Right lobe of liver (tissue), 6 donors: ENCODE measurements around the gene TGM2. TPM values are rescaled to one million over a fixed set of nuclear protein-coding genes. Genes with fewer than 3 reads are reported as not detected.
A peak's percentile ranks its signal among the peaks of the same experiment; 100 is the strongest.

Experiments used
- ATAC-seq, 4 donors: fragments of 200-7000 bp; cut with Tn5 transposase; one replicate each; pipeline ENCODE4 v1.9.1; 2020; ENCODE audit warnings: mild to moderate bottlenecking in 4 of 4, moderate library complexity in 4 of 4
- DNase-seq, 3 donors: peaks; one replicate each; pipeline ENCODE4 v3.0.0-alpha.2; 2020
- H3K27ac ChIP-seq, 3 donors: fragments of 200-600 bp; one replicate each; pipeline ENCODE4 v1.8.0; 2022
- H3K27me3 ChIP-seq, 2 donors: fragments of 200-600 bp; one replicate each; pipeline ENCODE4 v1.8.0; 2022
- H3K36me3 ChIP-seq, 4 donors: fragments of 200-600 bp; sonication (generic) in 1 of 4; one replicate each; pipeline versions ENCODE4 v1.5.1 to v1.8.0; 2017 to 2022; ENCODE audit warnings: control low read depth in 1 of 4
- H3K4me1 ChIP-seq, 4 donors: fragments of 200-600 bp; sonication (generic) in 1 of 4; one replicate each; pipeline versions ENCODE4 v1.5.1 to v1.8.0; 2017 to 2022; ENCODE audit warnings: control low read depth in 1 of 4
- H3K4me3 ChIP-seq, 3 donors: fragments of 200-600 bp; one replicate each; pipeline ENCODE4 v1.8.0; 2022
- H3K9me3 ChIP-seq, 4 donors: fragments of 200-600 bp; sonication (generic) in 1 of 4; one replicate each; pipeline versions ENCODE4 v1.5.1 to v1.8.0; 2017 to 2022; ENCODE audit warnings: control low read depth in 1 of 4
- POLR2A ChIP-seq: fragments of 450-650 bp; IDR thresholded peaks from one replicate; pipeline ENCODE4 v1.6.1; 2017; ENCODE audit warnings: antibody characterized with exemption, mild to moderate bottlenecking
- WGBS: methylation state at CpG from one replicate; pipeline ENCODE4 v1.1.6; 2018; ENCODE audit warnings: low coverage, low lambda C conversion rate; ENCODE audit not compliant: insufficient coverage; ENCODE audit errors: missing lambda C conversion rate; 5-methylcytosine and 5-hydroxymethylcytosine counted together
- intact Hi-C, 2 donors: fragments of 100-400 bp; cut with DNase I; formaldehyde crosslinking; loops; one replicate each; pipeline versions ENCODE4 v1.11.2 to v1.14.1; 2022
- total RNA-seq, 6 experiments: library from RNA; depleted of rRNA in 2 of 6; stranded (reverse); fragments of >200 nt in 2 of 6; fragmentation: NEBNext Ultra II Directional in 3 of 6; extraction: Animal tissue kit (Norgen Biotek cat#: 25700) in 3 of 6; gene quantifications; one replicate each; pipeline versions ENCODE4 v1.1.0 to v1.2.4, GENCODE V29; 2016 to 2023
- TF ChIP-seq, protein P1 (sequence below), 4 donors: fragments of 200-600 bp in 3 of 4; fragments of 450-650 bp in 1 of 4; IDR thresholded peaks; one replicate each; pipeline versions ENCODE4 v1.5.1 to v1.8.0; 2016 to 2022; ENCODE audit warnings: antibody characterized with exemption in 4 of 4, mild to moderate bottlenecking in 2 of 4
- donor health status: DM: no; HTN: yes; CAD: no.
- donor health status: DM: no; HTN: no; CAD: no.
- donor health status: DM: no; HTN: no; CAD: no.
- donor health status: DM: no; HTN: yes; CAD: no.
- donor health status: DM: no; HTN: yes; CAD: no.

TGM2 gene
- total RNA-seq, 6 experiments from 2014 or later, result 135 to 940 (median 474) TPM

DNA sequence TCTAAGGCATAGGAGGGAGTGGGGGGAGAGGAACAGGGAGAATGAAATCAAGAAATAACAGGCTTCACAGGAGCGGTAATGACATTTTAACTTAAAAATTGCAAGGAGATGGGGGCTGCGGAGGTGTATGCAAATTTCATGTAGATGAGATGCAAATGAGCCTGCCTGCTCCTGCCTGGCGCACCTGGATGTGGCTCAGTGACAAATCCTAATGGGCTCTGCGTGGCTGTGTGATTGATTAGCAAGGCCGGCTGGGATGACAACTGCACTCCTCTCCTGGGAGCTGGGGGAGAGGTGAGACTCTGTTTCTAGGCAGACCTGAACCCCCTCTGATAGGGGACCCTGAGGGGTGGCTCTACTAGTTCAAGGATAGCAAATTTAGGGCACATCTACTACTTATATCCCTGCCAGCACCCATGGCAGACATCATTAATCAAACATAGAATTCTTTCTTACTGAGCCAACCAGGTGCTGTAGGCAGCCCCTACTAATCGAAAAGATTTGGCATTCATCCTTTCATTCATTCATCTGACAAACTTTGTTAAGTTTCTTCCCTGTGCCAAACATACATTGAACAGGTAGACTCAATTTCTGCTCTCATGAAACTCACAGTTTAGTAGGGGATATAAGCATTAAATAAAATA lies 38.4 kb upstream of the TGM2 start:
- 89% methylated on average over 3 of the region's 6 CpGs for WGBS
- intact Hi-C loops, result no loop called here
- no peak overlapping the region for H3K27ac ChIP-seq
- DNase-seq (peak in 1 of 3 donors; percentile 32), ATAC-seq (no peak)
- TF ChIP-seq, protein P1, sequence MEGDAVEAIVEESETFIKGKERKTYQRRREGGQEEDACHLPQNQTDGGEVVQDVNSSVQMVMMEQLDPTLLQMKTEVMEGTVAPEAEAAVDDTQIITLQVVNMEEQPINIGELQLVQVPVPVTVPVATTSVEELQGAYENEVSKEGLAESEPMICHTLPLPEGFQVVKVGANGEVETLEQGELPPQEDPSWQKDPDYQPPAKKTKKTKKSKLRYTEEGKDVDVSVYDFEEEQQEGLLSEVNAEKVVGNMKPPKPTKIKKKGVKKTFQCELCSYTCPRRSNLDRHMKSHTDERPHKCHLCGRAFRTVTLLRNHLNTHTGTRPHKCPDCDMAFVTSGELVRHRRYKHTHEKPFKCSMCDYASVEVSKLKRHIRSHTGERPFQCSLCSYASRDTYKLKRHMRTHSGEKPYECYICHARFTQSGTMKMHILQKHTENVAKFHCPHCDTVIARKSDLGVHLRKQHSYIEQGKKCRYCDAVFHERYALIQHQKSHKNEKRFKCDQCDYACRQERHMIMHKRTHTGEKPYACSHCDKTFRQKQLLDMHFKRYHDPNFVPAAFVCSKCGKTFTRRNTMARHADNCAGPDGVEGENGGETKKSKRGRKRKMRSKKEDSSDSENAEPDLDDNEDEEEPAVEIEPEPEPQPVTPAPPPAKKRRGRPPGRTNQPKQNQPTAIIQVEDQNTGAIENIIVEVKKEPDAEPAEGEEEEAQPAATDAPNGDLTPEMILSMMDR (IDR thresholded peaks at IDR 0.05), result no peak
- TF ChIP-seq POLR2A, result no peak
- H3K36me3 ChIP-seq, result no peaks in the 10 kb centered on the region
- H3K9me3 ChIP-seq, result no peaks in the 10 kb centered on the region
- no peak overlapping the region for H3K4me3 ChIP-seq
- no peaks in the 10 kb centered on the region for H3K4me1 ChIP-seq
- H3K27me3 ChIP-seq, result no peaks in the 10 kb centered on the region

GRCh38 chr20:38202982-38203293 lies 37.9 kb upstream of the TGM2 start:
- WGBS, result 79% methylated on average over 5 of the region's 8 CpGs
- no peaks in the 10 kb centered on the region for H3K9me3 ChIP-seq
- H3K4me1 ChIP-seq, result no peaks in the 10 kb centered on the region
- no peaks in the 10 kb centered on the region for H3K27me3 ChIP-seq
- no peak for TF ChIP-seq POLR2A
- TF ChIP-seq, protein P1 (IDR thresholded peaks at IDR 0.05), result no peak
- no peaks in the 10 kb centered on the region for H3K36me3 ChIP-seq
- intact Hi-C loops, result no loop called here
- H3K4me3 ChIP-seq, result no peak overlapping the region
- DNase-seq, result peak in 1 of 3 donors; percentile 21
- no peak for ATAC-seq
- no peak overlapping the region for H3K27ac ChIP-seq

DNA sequence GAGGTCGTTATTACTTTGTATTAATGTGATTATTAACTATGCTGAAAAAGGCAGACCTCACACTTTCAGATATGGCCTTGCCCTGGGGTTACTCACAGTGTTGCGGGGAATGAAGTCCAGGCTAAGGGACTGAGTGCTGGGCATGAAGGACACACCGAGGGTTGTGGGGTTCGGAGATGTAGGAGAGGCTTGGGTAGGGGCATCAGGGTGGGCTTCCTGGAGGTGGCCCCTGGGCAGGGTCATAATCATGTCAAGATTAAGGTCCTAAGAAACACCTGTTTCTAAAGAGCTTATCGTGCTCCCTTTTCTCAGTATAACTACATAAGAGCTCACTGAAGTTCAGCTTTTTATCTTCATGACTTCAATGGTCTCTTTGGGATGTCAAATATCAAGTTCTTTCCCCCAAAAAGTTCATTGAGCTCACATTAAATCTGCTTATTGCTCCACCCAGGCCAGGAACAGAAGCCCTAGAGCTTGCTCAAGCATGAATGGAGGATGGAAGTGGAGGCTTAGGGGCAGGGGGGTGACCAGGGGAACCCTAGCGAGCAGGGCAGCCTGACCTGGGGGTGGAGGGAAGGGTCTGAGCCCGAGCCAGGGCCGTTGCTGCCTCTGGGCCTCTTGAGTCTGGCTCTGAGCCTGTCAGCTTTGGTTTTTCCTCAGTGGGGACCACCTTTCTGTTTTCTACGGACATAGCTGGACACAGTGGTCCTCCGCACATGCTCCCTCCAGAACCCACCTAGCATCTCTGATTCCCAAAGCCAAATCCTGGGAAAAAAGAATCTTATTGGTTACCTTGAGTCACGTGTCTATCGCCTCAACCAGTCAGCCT lies 37.3 kb upstream of the TGM2 start:
- Histone ChIP-seq H3K27ac (no peak overlapping the region), H3K27me3 (no peaks in the 10 kb centered on the region), H3K4me1 (no peaks in the 10 kb centered on the region), H3K9me3 (no peaks in the 10 kb centered on the region), H3K36me3 (no peaks in the 10 kb centered on the region), H3K4me3 (no peak overlapping the region)
- no peak for TF ChIP-seq POLR2A
- TF ChIP-seq, protein P1 (IDR thresholded peaks at IDR 0.05), result no peak
- intact Hi-C loops, result no loop called here
- WGBS, result 71% methylated on average over 10 of the region's 12 CpGs
- peak in 1 of 3 donors; percentile 31 for DNase-seq
- ATAC-seq, result no peak

GRCh38 chr20:38201356-38201755 lies 36.3 kb upstream of the TGM2 start:
- no peaks in the 10 kb centered on the region for H3K9me3 ChIP-seq

More at GRCh38 chr20:38201356-38201755, 36.3 kb upstream of the TGM2 start:
- DNase-seq, result peak in 2 of 3 donors; percentile 17 to 47
- Histone ChIP-seq H3K4me1 (no peaks in the 10 kb centered on the region), H3K36me3 (no peaks in the 10 kb centered on the region), H3K27me3 (no peaks in the 10 kb centered on the region), H3K4me3 (no peak overlapping the region), H3K27ac (no peak overlapping the region)
- TF ChIP-seq, protein P1 (IDR thresholded peaks at IDR 0.05), result no peak
- no peak for TF ChIP-seq POLR2A
- intact Hi-C loops, result no loop called here
- ATAC-seq, result peak in 3 of 4 donors; percentile 33 to 59 (median 36)
- WGBS, result no CpG with 5 or more reads among the region's 6 CpGs
